ENCODE data around the gene WFDC5.

DNA sequence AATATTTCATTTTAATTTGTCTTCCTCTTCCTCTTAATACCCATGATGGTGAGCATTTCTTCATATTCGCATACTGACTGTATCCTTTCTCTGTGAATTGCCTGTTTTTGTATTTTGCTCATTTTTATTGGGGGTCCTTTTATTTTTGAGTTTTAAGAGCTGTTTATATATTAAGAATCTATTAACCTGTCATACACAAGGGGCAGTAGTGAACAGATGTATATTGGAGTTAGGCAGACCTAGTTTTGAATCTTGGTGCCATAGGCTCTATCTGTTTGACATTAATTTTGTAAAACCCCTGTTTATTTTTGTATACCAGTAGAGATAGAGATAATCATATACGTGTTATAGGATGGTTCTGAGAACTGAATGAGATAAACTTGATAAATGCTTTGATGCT is 3.1 kb upstream of the WFDC5 start:
- TF ChIP-seq, protein P1, sequence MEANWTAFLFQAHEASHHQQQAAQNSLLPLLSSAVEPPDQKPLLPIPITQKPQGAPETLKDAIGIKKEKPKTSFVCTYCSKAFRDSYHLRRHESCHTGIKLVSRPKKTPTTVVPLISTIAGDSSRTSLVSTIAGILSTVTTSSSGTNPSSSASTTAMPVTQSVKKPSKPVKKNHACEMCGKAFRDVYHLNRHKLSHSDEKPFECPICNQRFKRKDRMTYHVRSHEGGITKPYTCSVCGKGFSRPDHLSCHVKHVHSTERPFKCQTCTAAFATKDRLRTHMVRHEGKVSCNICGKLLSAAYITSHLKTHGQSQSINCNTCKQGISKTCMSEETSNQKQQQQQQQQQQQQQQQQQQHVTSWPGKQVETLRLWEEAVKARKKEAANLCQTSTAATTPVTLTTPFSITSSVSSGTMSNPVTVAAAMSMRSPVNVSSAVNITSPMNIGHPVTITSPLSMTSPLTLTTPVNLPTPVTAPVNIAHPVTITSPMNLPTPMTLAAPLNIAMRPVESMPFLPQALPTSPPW (CRISPR knock-in tag; IDR thresholded peaks at IDR 0.05): no peak
- TF ChIP-seq, protein P2, sequence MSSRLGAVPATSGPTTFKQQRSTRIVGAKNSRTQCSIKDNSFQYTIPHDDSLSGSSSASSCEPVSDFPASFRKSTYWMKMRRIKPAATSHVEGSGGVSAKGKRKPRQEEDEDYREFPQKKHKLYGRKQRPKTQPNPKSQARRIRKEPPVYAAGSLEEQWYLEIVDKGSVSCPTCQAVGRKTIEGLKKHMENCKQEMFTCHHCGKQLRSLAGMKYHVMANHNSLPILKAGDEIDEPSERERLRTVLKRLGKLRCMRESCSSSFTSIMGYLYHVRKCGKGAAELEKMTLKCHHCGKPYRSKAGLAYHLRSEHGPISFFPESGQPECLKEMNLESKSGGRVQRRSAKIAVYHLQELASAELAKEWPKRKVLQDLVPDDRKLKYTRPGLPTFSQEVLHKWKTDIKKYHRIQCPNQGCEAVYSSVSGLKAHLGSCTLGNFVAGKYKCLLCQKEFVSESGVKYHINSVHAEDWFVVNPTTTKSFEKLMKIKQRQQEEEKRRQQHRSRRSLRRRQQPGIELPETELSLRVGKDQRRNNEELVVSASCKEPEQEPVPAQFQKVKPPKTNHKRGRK (tag; IDR thresholded peaks at IDR 0.05): no peak
- TF ChIP-seq, protein P3, sequence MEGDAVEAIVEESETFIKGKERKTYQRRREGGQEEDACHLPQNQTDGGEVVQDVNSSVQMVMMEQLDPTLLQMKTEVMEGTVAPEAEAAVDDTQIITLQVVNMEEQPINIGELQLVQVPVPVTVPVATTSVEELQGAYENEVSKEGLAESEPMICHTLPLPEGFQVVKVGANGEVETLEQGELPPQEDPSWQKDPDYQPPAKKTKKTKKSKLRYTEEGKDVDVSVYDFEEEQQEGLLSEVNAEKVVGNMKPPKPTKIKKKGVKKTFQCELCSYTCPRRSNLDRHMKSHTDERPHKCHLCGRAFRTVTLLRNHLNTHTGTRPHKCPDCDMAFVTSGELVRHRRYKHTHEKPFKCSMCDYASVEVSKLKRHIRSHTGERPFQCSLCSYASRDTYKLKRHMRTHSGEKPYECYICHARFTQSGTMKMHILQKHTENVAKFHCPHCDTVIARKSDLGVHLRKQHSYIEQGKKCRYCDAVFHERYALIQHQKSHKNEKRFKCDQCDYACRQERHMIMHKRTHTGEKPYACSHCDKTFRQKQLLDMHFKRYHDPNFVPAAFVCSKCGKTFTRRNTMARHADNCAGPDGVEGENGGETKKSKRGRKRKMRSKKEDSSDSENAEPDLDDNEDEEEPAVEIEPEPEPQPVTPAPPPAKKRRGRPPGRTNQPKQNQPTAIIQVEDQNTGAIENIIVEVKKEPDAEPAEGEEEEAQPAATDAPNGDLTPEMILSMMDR (IDR thresholded peaks at IDR 0.05 in 2 of 3, conservative IDR thresholded peaks at IDR 0.05 in 1 of 3; ENCODE audit: insufficient read depth in 2 of 3, low read depth in 1 of 3, low read length in 3 of 3): no peak
- TF ChIP-seq MAZ (CRISPR knock-in tag; conservative IDR thresholded peaks at IDR 0.05 in 1 of 2, IDR thresholded peaks at IDR 0.05 in 1 of 2) (no peak), KAT2B (IDR thresholded peaks at IDR 0.05; ENCODE audit: low read depth, low read length) (no peak), NRF1 (conservative IDR thresholded peaks at IDR 0.05 in 1 of 2, IDR thresholded peaks at IDR 0.05 in 1 of 2) (no peak), POLR2A (conservative IDR thresholded peaks at IDR 0.05) (no peak)

Data from K562 (cell line).